ENCODE measurements around the gene MEA1.

The MEA1 gene

GRCh38 chr6:42996513-42996912 lies 17.2 kb downstream of the MEA1 start:
- Histone ChIP-seq H3K4me1 (ENCODE audit: control insufficient read depth, insufficient read depth, low read length) (no peaks in the 10 kb centered on the region), H3K36me3 (ENCODE audit: control insufficient read depth in 2 of 2, insufficient read depth in 1 of 2, low read length in 2 of 2) (peaks cover 7 to 16% of the 10 kb centered on the region in 2 experiments; a peak in 2 of 3 replicates), H3K4me3 (ENCODE audit: low read depth, low read length) (no peak overlapping the region), H3K9me3 (ENCODE audit: control insufficient read depth, insufficient read depth, low read depth, low read length) (no peaks in the 10 kb centered on the region), H3K27ac (ENCODE audit: extremely low read depth, low read depth, low read length) (no peak overlapping the region)
- POLR2A ChIA-PET = interaction anchor here (0.8 to 8.3 kb wide), 7 partner anchors 9 to 78 kb away, joined by 3 to 31 read pairs (median 5); partner anchors contain the start of genes KLC4, KLHDC3, MEA1 and MRPL2
- CTCF ChIA-PET = interaction anchor here (0.6 to 2.7 kb wide), 8 partner anchors 10 to 512 kb away, joined by 3 to 10 read pairs (median 4); partner anchors contain the start of gene PPP2R5D
- TF ChIP-seq ZNF843 (tag by site-specific recombination; IDR thresholded peaks at IDR 0.05) = no peak
- TF ChIP-seq ZNF335 (tag by site-specific recombination; conservative IDR thresholded peaks at IDR 0.05) = no peak
- TF ChIP-seq ATF2 (tag by site-specific recombination; IDR thresholded peaks at IDR 0.05; ENCODE audit: low read depth) = no peak
- no peak for TF ChIP-seq HIC1 (tag by site-specific recombination; IDR thresholded peaks at IDR 0.05)
- no peak for TF ChIP-seq ZNF544 (tag by site-specific recombination; IDR thresholded peaks at IDR 0.05)
- TF ChIP-seq ZBTB17 (tag by site-specific recombination; IDR thresholded peaks at IDR 0.05) = no peak
- TF ChIP-seq ZNF132 (tag by site-specific recombination; IDR thresholded peaks at IDR 0.05; ENCODE audit: borderline replicate concordance) = no peak
- TF ChIP-seq ZNF792 (tag by site-specific recombination; IDR thresholded peaks at IDR 0.05) = no peak
- no peak for TF ChIP-seq ZNF416 (tag by site-specific recombination; IDR thresholded peaks at IDR 0.05)
- no peak for TF ChIP-seq ZNF664 (tag by site-specific recombination; IDR thresholded peaks at IDR 0.05)
- no peak for TF ChIP-seq ZBTB48 (tag by site-specific recombination; IDR thresholded peaks at IDR 0.05)
- TF ChIP-seq ZBTB21 (tag by site-specific recombination; IDR thresholded peaks at IDR 0.05) = no peak
- no peak for TF ChIP-seq ZNF280C (tag by site-specific recombination; IDR thresholded peaks at IDR 0.05)
- TF ChIP-seq ZNF777 (tag by site-specific recombination; IDR thresholded peaks at IDR 0.05; ENCODE audit: borderline replicate concordance) = no peak
- no peak for TF ChIP-seq PRDM10 (tag by site-specific recombination; IDR thresholded peaks at IDR 0.05)
- TF ChIP-seq ZSCAN23 (tag by site-specific recombination; IDR thresholded peaks at IDR 0.05) = no peak
- no peak for TF ChIP-seq ZFP3 (tag by site-specific recombination; IDR thresholded peaks at IDR 0.05; ENCODE audit: low read depth)
- no peak for TF ChIP-seq ZBTB11 (tag by site-specific recombination; conservative IDR thresholded peaks at IDR 0.05; ENCODE audit: low read depth)
- TF ChIP-seq GLI2 (tag by site-specific recombination; IDR thresholded peaks at IDR 0.05; ENCODE audit: borderline replicate concordance, low read depth) = no peak
- no peak for TF ChIP-seq MZF1 (tag by site-specific recombination; IDR thresholded peaks at IDR 0.05; ENCODE audit: borderline replicate concordance)
